Measurements from ENCODE around the gene KANK2. TPM values are rescaled to one million over a fixed set of nuclear protein-coding genes. Genes with fewer than 3 reads are reported as not detected.

KANK2 gene
- total and polyA plus RNA-seq, 7 experiments from 2014 or later, result 0.32 to 2.9 (median 0.53) TPM; not detected in 2

GRCh38 chr19:11137542-11138384, 59.6 kb downstream of the KANK2 start:
- peak overlapping the region in 8 of 9 donors; percentile 37 to 81 (median 66) for H3K27ac Mint-ChIP-seq
- intact Hi-C loops (cut with micrococcal nuclease), result loop anchor here (1.0 kb wide), 3 partner anchors 66 to 450 kb away; no protein-coding TSS in a partner anchor

GRCh38 chr19:11136400-11137101, 60.8 kb downstream of the KANK2 start:
- POLR2A ChIA-PET, result no interaction called here
- Histone ChIP-seq H3K9me3 (ENCODE audit: control insufficient read depth in 2 of 3, low read length in 3 of 3) (no peaks in the 10 kb centered on the region), H3K4me3 (ENCODE audit: low read length) (no peak overlapping the region), H3K27me3 (ENCODE audit: control insufficient read depth in 2 of 2, insufficient read depth in 2 of 2, low read length in 2 of 2) (no peaks in the 10 kb centered on the region), H3K4me1 (ENCODE audit: control insufficient read depth in 2 of 2, insufficient read depth in 2 of 2, low read length in 2 of 2) (peaks cover 4 to 9% of the 10 kb centered on the region in 2 donors), H3K27ac (ENCODE audit: low read depth, low read length) (no peak overlapping the region), H3K36me3 (ENCODE audit: control insufficient read depth in 2 of 3, insufficient read depth in 3 of 3, low read length in 3 of 3) (peaks cover 0 to 7% (median 0%) of the 10 kb centered on the region in 3 experiments)
- peaks cover 0 to 11% (median 5%) of the 10 kb centered on the region in 5 donors for H3K36me3 Mint-ChIP-seq
- DNase-seq, result no peak
- no peaks in the 10 kb centered on the region for H3K9me3 Mint-ChIP-seq
- CTCF ChIA-PET, result interaction anchor here (1.7 kb wide), 1 partner anchor 101 kb away, joined by 8 read pairs; no protein-coding TSS in a partner anchor
- peak overlapping the region in 3 of 9 donors; percentile 14 to 64 (median 28) for H3K27ac Mint-ChIP-seq
- peaks cover 7 to 23% (median 11%) of the 10 kb centered on the region in 7 donors for H3K4me1 Mint-ChIP-seq
- no peaks in the 10 kb centered on the region for H3K27me3 Mint-ChIP-seq
- H3K4me3 Mint-ChIP-seq, result peak overlapping the region in 4 of 10 donors; percentile 61 to 87 (median 86)
- intact Hi-C loops (cut with micrococcal nuclease), result loop anchor here (1.0 kb wide), 2 partner anchors 67 to 346 kb away; no protein-coding TSS in a partner anchor
- ATAC-seq, result no peak

More at GRCh38 chr19:11137542-11138384, 59.6 kb downstream of the KANK2 start:
- Mint-ChIP-seq H3K4me1 (peaks cover 7 to 23% (median 11%) of the 10 kb centered on the region in 7 donors), H3K9me3 (no peaks in the 10 kb centered on the region), H3K27me3 (no peaks in the 10 kb centered on the region), H3K36me3 (peaks cover 0 to 5% (median 0%) of the 10 kb centered on the region in 5 donors), H3K4me3 (peak overlapping the region; percentile 76 to 90 (median 86))
- no peaks in the 10 kb centered on the region for H3K36me3 ChIP-seq (ENCODE audit: control insufficient read depth in 2 of 3, insufficient read depth in 3 of 3, low read length in 3 of 3)
- H3K4me1 ChIP-seq (ENCODE audit: control insufficient read depth in 2 of 2, insufficient read depth in 2 of 2, low read length in 2 of 2), result peaks cover 4 to 12% of the 10 kb centered on the region in 2 donors
- H3K27me3 ChIP-seq (ENCODE audit: control insufficient read depth in 2 of 2, insufficient read depth in 2 of 2, low read length in 2 of 2), result no peaks in the 10 kb centered on the region
- H3K9me3 ChIP-seq (ENCODE audit: control insufficient read depth in 2 of 3, low read length in 3 of 3), result no peaks in the 10 kb centered on the region
- ATAC-seq (peak; percentile 81), DNase-seq (peak; percentile 27 to 64 (median 56))
- no peak overlapping the region for H3K27ac ChIP-seq (ENCODE audit: low read depth, low read length)
- ChIA-PET POLR2A (interaction anchor here (0.6 to 0.7 kb wide), 2 partner anchors 460 to 754 kb away, joined by 3 to 4 read pairs; no protein-coding TSS in a partner anchor), CTCF (interaction anchor here (0.6 to 1.7 kb wide), 8 partner anchors 9 to 1087 kb away, joined by 3 to 8 read pairs (median 4); no protein-coding TSS in a partner anchor)
- H3K4me3 ChIP-seq (ENCODE audit: low read length), result peak overlapping the region; percentile 52

- Mint-ChIP-seq H3K4me1 (peaks cover 0 to 13% (median 5%) of the 10 kb centered on the region in 7 donors), H3K9me3 (no peaks in the 10 kb centered on the region), H3K27ac (peak overlapping the region in 1 of 9 donors; percentile 72), H3K27me3 (no peaks in the 10 kb centered on the region), H3K4me3 (no peak overlapping the region), H3K36me3 (peaks cover 0 to 33% (median 14%) of the 10 kb centered on the region in 5 donors)
- no peak for DNase-seq
- ATAC-seq, result no peak
- intact Hi-C loops (cut with micrococcal nuclease), result loop anchor here (1.0 kb wide), 3 partner anchors 95 to 195 kb away; no protein-coding TSS in a partner anchor
- H3K4me3 ChIP-seq (ENCODE audit: low read length), result no peak overlapping the region
- H3K27me3 ChIP-seq (ENCODE audit: control insufficient read depth in 2 of 2, insufficient read depth in 2 of 2, low read length in 2 of 2), result no peaks in the 10 kb centered on the region
- H3K27ac ChIP-seq (ENCODE audit: low read depth, low read length), result no peak overlapping the region
- H3K4me1 ChIP-seq (ENCODE audit: control insufficient read depth in 2 of 2, insufficient read depth in 2 of 2, low read length in 2 of 2), result no peaks in the 10 kb centered on the region
- H3K9me3 ChIP-seq (ENCODE audit: control insufficient read depth in 2 of 3, low read length in 3 of 3), result no peaks in the 10 kb centered on the region
- peaks cover 0 to 45% (median 2%) of the 10 kb centered on the region in 3 experiments for H3K36me3 ChIP-seq (ENCODE audit: control insufficient read depth in 2 of 3, insufficient read depth in 3 of 3, low read length in 3 of 3)
- ChIA-PET CTCF (interaction anchor here (4.2 kb wide), 1 partner anchor 96 kb away, joined by 32 read pairs; no protein-coding TSS in a partner anchor), POLR2A (no interaction called here)
Observed at GRCh38 chr19:11131471-11131870, 65.9 kb downstream of the KANK2 start.

GRCh38 chr19:11130824-11131455, 66.4 kb downstream of the KANK2 start:
- no peaks in the 10 kb centered on the region for H3K9me3 Mint-ChIP-seq
- intact Hi-C loops (cut with micrococcal nuclease), result loop anchor here (1.0 kb wide), 3 partner anchors 95 to 195 kb away; no protein-coding TSS in a partner anchor
- no peak overlapping the region for H3K27ac ChIP-seq (ENCODE audit: low read depth, low read length)
- peaks cover 0 to 9% (median 4%) of the 10 kb centered on the region in 7 donors for H3K4me1 Mint-ChIP-seq
- ATAC-seq (peak; percentile 87), DNase-seq (peak; percentile 42 to 75 (median 64))
- H3K36me3 Mint-ChIP-seq, result peaks cover 0 to 38% (median 18%) of the 10 kb centered on the region in 5 donors
- CTCF ChIA-PET, result interaction anchor here (0.7 to 4.2 kb wide), 5 partner anchors 12 to 119 kb away, joined by 4 to 32 read pairs (median 6); no protein-coding TSS in a partner anchor
- POLR2A ChIA-PET, result no interaction called here
- no peaks in the 10 kb centered on the region for H3K27me3 ChIP-seq (ENCODE audit: control insufficient read depth in 2 of 2, insufficient read depth in 2 of 2, low read length in 2 of 2)
- H3K27ac Mint-ChIP-seq, result peak overlapping the region in 3 of 9 donors; percentile 38 to 72 (median 45)
- H3K36me3 ChIP-seq (ENCODE audit: control insufficient read depth in 2 of 3, insufficient read depth in 3 of 3, low read length in 3 of 3), result peaks cover 0 to 47% (median 2%) of the 10 kb centered on the region in 3 experiments
- H3K9me3 ChIP-seq (ENCODE audit: control insufficient read depth in 2 of 3, low read length in 3 of 3), result no peaks in the 10 kb centered on the region
- no peak overlapping the region for H3K4me3 ChIP-seq (ENCODE audit: low read length)
- no peaks in the 10 kb centered on the region for H3K27me3 Mint-ChIP-seq
- H3K4me3 Mint-ChIP-seq, result no peak overlapping the region
- no peaks in the 10 kb centered on the region for H3K4me1 ChIP-seq (ENCODE audit: control insufficient read depth in 2 of 2, insufficient read depth in 2 of 2, low read length in 2 of 2)

GRCh38 chr19:11127905-11128304, 69.4 kb downstream of the KANK2 start:
- H3K36me3 ChIP-seq (ENCODE audit: control insufficient read depth in 2 of 3, insufficient read depth in 3 of 3, low read length in 3 of 3), result peaks cover 0 to 67% (median 9%) of the 10 kb centered on the region in 3 experiments

More at GRCh38 chr19:11127905-11128304, 69.4 kb downstream of the KANK2 start:
- H3K4me3 Mint-ChIP-seq, result no peak overlapping the region
- no peaks in the 10 kb centered on the region for H3K9me3 Mint-ChIP-seq
- ChIA-PET CTCF (interaction anchor here (0.6 to 4.2 kb wide), 3 partner anchors 93 to 189 kb away, joined by 3 to 32 read pairs (median 4); no protein-coding TSS in a partner anchor), POLR2A (interaction anchor here (0.7 kb wide), 1 partner anchor 463 kb away, joined by 4 read pairs; no protein-coding TSS in a partner anchor)
- H3K4me1 Mint-ChIP-seq, result peaks cover 0 to 9% (median 5%) of the 10 kb centered on the region in 7 donors
- no peaks in the 10 kb centered on the region for H3K27me3 ChIP-seq (ENCODE audit: control insufficient read depth in 2 of 2, insufficient read depth in 2 of 2, low read length in 2 of 2)
- H3K27ac Mint-ChIP-seq, result peak overlapping the region in 1 of 9 donors; percentile 46
- no peak for DNase-seq
- no peak overlapping the region for H3K27ac ChIP-seq (ENCODE audit: low read depth, low read length)
- no peaks in the 10 kb centered on the region for H3K9me3 ChIP-seq (ENCODE audit: control insufficient read depth in 2 of 3, low read length in 3 of 3)
- H3K36me3 Mint-ChIP-seq, result peaks cover 0 to 43% (median 21%) of the 10 kb centered on the region in 5 donors
- no peak overlapping the region for H3K4me3 ChIP-seq (ENCODE audit: low read length)
- H3K27me3 Mint-ChIP-seq, result no peaks in the 10 kb centered on the region
- no peak for ATAC-seq
- intact Hi-C loops (cut with micrococcal nuclease), result no loop called here
- no peaks in the 10 kb centered on the region for H3K4me1 ChIP-seq (ENCODE audit: control insufficient read depth in 2 of 2, insufficient read depth in 2 of 2, low read length in 2 of 2)
